Body of pancreas (tissue), 4 donors: ENCODE data around the gene MXI1.

ENCODE experiments used
- CTCF ChIP-seq, 7 experiments: fragments of 450-650 bp in 4 of 7; fragments of 200-600 bp in 3 of 7; sonication (generic) in 3 of 7; IDR thresholded peaks; one replicate each; pipeline ENCODE4 v1.5.1; 2016 to 2019; ENCODE audit warnings: antibody characterized with exemption in 7 of 7
- POLR2A ChIP-seq, 3 donors: fragments of 450-650 bp; IDR thresholded peaks; one replicate each; pipeline ENCODE4 v1.6.1; 2016; ENCODE audit warnings: antibody characterized with exemption in 3 of 3, mild to moderate bottlenecking in 2 of 3

DNA sequence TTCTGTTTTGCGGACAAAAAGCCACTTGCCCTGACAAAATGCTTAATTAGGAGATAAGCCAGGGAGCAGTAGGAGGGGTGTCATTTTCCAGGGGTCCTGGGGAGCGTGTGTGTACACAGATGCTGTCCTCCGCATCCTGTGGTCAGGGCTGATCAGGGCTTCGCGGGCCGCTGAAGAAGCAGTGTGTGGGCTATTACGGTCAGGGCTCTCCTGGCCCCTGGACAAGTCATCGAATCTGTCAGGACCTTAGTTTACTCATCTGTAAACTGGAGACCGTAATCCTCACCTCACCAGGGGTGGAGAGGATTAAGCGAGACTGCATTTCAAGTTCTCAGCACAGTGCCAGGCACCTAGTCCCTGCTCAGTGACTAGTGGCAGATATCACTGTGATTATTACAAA, 26.0 kb upstream of the MXI1 start:
- TF ChIP-seq CTCF (IDR thresholded peaks at IDR 0.05) (no peak), POLR2A (IDR thresholded peaks at IDR 0.05) (no peak)
